Activated CD4-positive, alpha-beta T cell treated with anti-CD3 and anti-CD28 coated beads, Interleukin-2, amount 50 U/mL, for 24 hours (primary cell): ENCODE measurements around the gene MRPL23.

Source experiments
- DNase-seq, 2 donors: peaks; one replicate each; pipeline ENCODE4 v3.0.0-alpha.2; 2020; ENCODE audit warnings: low read depth in 1 of 2, low spot score in 1 of 2

The MRPL23 gene

DNA sequence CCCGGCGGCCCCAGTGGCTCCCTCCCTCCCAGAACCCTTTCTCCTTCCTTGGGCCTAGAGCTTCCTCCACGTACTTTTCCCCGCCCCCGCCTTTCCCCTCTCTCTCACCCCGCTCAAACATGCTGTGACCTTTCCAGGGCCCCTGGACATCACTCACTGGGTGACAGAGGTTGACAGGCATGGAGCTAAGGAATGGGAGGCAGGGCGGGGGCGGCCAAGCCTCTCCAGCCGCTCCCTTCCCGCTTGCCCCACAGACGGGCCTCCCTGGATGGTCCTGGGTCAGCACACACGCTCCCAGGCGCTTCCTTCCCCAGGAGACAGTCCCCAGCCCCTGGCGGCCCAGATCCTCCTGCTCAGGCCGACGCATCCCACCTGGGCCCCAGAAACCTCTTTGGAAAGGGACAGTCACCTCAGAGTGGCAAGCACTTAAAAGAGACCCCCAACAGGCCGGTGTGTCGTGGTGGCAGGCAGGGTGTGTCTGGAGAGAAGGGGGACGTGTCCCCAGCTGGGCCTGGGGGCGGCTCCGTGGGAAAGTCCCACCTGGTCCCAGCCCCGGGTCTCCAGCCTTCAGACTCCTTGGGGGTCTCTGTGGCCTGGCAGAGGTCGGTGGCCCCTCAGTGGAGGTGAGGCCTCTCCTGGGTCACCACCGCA lies 41.7 kb downstream of the MRPL23 start:
- no peak for DNase-seq

DNA sequence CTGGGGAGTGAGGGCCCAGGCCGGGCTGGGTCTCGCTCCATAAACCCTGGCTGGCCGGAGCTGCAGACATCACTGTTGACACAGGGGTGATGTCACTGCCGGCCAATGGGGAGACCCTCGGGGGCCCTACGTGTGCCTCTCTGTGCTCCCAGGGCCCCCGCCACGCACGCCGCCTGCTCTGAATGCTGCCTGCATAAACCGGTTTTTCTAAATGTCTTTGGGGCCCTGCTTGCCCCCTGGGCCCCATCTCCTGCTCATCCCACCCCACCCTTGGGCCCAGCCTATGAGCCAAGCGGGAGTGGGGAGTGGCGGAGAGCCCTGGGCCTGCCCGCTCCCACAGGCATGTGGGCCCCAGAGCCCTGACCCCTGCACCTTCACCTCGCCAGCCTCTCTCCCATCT lies 42.8 kb downstream of the MRPL23 start:
- no peak for DNase-seq

- DNase-seq, result no peak
Observed at GRCh38 chr11:1990872-1991578, 43.9 kb downstream of the MRPL23 start.

GRCh38 chr11:1992111-1992510 lies 45.0 kb downstream of the MRPL23 start:
- no peak for DNase-seq

DNA sequence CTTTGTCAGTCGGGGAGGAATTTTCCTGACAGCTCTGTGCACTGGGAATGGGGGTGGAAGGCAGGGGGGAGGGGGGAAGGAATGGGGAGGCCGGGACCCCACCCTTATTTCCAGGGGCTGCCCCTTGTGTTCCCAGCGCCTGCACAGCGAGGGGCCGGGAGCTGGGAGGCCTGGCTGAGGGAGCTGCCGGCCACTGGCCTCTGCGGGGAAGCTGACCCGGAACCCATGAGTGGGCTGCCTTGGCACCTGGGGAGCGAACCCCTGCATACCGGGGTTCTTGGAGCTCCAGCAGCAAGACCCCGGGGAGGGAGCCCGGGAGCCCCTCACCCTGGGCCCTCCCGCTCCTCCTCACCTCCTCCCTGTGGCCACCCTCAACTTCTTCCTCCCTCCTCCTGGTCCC lies 47.0 kb downstream of the MRPL23 start:
- no peak for DNase-seq

- DNase-seq, result no peak
Observed at GRCh38 chr11:1997755-1998154, 50.6 kb downstream of the MRPL23 start, which contains the start of gene H19. H19 (minus strand) TSS chr11:1997842.

- no peak for DNase-seq
Observed at GRCh38 chr11:1998290-1998689, 51.2 kb downstream of the MRPL23 start.

DNA sequence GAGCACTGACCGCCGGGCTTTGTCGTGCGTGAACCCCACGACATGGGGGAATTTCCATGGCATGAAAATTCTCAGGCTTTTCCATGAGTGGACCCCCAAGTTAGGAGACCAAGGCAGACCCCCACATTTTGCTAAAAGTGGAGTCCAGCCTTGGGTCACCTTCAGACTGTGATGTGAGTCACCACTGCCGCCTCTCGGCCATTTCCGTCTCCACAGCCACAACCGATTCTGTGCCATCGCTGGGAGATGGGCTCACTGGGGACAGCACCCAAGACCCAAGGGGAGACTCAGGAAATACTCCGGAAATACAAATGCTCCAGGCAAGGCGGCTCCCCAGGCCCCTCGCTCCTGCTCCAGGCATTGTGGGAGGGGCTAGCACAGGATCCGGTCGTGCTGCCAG lies 51.7 kb downstream of the MRPL23 start:
- no peak for DNase-seq

- no peak for DNase-seq
Observed at GRCh38 chr11:2002042-2002776, 55.1 kb downstream of the MRPL23 start.

GRCh38 chr11:2002807-2003206 lies 55.7 kb downstream of the MRPL23 start:
- DNase-seq, result no peak

DNA sequence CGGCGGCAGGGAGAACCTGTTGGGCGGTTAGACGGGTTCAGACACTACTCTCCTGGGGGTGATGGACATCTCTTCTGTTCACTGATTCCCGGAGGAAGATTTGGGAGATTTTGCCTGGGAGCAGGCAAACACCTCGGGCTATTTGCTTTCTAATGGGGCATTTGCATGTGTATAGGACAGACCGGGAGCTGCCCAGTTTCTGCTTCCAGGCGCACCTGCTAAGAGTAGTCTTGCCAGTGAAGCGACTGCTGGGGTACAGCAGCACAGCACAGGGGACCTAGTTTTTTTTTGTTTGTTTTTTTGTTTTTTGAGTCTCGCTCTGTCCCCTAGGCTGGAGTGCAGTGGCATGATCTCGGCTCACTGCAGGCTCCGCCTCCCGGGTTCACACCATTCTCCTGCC lies 57.3 kb downstream of the MRPL23 start:
- DNase-seq, result no peak
